ENCODE results near the gene EPX.
A peak's percentile ranks its signal among the peaks of the same experiment; 100 is the strongest.

The EPX gene

DNA sequence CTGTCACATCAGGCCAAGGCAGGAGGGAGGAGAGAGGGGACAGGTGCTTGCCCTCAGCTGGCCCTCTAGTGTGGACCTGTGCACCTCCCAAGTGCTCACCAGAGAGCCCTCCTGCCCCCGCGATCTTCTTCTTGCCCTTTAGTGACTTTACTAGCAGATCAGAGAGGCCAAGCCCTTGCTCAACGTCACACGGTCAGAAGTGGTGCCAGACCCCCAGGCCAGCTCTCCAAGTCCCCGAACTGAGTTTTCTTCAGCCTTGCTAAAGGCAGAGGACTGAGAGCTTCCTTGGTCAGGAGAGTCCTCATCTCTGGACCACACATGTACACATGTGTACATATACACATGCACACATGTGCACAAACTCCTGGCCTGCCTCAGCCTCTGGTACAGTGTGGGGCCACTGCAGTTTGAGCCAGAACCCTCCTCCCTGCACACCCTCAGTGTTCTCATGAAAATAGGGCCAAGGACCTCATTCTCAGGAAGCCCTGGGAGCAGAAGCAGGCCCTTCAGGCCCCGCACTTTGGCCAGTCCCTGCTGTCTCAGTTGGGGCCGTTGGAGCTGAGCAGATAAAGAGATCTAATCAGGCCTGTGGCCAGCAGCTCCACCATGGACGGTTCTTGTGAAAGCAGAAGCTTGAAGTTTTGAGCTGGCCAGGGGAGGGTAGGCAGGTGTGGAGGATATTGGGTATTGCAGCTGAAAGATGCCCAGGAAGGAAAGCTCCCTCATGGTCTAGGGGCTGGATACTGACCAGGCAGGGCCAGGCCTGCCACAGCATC, 7.4 kb upstream of the EPX start:
- no peak for DNase-seq (ENCODE audit: extremely low read depth in 1 of 2, low read depth in 1 of 2)

DNA sequence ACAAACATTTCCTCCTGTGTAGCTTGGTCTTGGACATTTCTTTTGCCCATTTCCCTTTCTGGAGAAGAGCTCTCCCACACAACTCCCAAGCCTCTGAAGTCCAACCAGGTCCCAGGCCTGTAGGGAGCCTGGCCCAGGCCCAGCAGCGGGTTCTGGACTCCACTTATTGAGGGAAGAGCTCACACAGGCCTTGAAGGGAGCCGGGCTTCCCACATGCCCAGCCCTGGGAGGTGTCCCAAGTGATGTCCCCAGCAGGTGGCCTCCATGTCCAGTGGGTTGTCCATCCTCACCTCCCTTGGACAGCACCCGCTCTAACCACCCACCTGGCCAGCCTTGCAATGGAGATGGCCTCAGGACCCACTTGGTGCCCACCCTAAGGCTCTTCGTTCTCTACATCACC, 5.9 kb upstream of the EPX start:
- no peak for DNase-seq (ENCODE audit: extremely low read depth in 1 of 2, low read depth in 1 of 2)

DNA sequence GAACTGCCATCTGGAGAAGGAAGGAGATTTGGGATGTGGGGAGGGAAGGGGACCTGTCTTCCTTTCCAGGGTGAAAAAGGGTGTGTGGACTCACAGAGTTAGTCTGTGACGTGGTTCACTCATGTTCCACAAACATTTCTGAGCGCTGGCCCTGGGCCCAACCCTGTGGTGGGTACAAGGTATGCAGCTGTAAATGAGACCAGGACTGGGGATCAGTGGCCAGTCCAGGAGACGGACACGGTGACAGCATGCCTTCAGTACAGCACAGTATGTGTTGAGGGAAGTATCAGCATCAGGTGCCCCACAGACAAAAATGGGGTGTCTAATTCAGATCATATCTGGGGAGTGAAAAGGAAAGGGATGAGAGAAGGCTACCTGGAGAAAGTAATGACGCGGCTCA, 5.5 kb upstream of the EPX start:
- DNase-seq (ENCODE audit: extremely low read depth in 1 of 2, low read depth in 1 of 2), result no peak

DNA sequence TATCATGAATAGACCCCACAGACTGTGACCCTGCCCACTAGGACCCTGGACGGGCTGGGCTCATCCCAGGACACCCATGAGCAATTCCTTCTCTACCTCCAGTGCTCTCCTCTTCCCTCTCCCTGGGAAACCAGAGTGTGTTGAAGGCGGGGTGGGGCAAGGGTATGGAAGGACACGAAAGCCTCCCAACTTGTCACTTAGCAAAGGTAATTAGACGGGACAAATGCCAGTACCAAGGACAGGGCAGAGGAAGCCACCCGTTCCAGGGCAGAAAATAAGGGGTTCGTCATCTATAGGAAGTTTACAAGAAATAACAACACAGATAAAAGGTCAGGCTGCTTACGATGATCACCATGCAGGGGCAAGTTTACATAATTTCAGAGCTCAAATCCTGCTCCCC, 4.9 kb upstream of the EPX start:
- DNase-seq (ENCODE audit: extremely low read depth in 1 of 2, low read depth in 1 of 2), result no peak

DNA sequence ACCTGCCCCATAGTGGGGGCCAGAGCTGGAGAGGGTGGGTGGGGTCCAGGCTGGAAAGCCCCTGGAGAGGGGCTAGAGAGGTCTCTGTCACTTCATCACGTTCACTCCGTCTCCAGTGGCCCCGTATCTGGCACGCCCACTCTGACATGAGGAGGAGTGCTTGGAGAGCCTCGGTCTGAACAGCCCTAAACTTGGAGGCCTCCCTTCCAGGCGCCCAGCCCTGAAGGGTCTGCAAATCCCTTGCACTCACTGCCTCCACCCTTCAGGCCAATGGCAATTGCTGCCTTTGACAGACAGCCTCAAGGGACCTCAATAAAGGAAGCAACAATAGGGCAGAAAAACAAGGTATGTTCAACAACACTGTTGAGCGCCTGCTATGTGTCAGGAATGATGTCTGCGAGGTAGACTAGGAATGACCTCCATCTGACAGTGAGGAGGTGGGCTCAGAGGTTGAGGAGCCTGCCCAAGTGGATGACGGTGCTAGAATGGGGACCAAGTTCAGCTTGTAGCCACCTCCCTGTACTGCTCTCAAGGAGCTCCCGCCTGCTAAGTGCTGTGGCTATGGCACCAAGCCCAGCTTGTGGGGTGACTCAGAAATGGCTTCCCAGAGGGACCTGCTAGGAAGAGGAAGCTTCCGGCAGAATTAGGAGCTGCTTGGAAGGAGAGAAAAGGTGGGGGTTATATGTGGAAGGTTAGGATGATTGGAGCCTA, 2.9 kb upstream of the EPX start:
- DNase-seq (ENCODE audit: extremely low read depth in 1 of 2, low read depth in 1 of 2), result no peak

DNA sequence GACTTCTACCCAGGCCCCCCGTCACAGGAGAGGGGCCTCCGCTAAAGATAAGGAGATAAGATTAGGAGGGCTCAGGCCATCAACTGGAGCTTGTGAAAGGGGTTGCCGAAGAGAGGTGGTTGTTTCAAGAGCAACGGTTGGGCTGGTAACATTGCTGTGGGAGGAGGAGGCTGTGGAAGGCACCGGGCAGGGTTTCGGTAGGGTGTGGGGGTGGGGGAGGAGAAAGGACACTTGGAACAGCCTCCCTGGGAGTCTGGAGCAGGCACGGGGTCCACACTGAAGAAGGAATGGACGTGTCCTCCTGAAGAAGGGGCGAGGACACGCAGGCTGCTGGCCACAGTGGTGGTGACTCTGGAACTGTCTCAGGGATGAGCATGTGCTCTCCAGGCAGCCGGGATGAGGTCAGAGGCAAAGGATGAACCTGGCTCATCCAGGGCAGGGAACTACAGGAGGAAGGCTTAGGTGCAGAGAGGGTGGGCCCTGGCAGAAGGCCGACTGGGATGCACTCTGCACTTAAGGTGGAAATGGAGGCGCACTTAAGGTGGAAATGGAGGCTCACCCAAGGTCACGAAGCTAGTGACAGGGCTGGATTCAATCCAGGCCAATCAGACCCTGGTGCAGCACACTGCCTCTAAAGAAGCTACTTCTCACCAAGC, 1.2 kb upstream of the EPX start:
- DNase-seq (ENCODE audit: extremely low read depth in 1 of 2, low read depth in 1 of 2), result no peak

DNA sequence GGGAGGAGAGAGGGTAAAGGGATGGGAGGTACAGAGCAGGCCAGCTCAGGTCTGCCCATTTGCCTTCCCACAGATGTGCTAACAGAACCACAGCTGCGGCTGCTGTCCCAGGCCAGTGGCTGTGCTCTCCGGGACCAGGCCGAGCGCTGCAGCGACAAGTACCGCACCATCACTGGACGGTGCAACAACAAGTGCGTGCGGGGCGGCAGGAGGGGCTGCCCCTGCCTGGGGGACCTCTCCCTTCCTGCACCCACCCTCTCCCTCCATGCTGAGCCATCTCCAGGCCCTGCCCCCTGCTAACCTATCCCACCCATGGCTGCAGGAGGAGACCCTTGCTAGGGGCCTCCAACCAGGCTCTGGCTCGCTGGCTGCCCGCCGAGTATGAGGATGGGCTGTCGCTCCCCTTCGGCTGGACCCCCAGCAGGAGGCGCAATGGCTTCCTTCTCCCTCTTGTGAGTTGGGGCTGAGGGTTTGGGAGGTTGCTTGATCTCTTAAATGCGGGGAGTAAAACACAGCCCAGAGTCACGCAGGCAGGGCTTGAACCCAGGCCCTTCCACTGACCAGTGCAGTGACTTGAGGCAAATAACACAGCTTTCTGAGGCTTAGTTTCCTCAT, 1.2 kb downstream of the EPX start:
- DNase-seq (ENCODE audit: extremely low read depth in 1 of 2, low read depth in 1 of 2), result no peak

DNA sequence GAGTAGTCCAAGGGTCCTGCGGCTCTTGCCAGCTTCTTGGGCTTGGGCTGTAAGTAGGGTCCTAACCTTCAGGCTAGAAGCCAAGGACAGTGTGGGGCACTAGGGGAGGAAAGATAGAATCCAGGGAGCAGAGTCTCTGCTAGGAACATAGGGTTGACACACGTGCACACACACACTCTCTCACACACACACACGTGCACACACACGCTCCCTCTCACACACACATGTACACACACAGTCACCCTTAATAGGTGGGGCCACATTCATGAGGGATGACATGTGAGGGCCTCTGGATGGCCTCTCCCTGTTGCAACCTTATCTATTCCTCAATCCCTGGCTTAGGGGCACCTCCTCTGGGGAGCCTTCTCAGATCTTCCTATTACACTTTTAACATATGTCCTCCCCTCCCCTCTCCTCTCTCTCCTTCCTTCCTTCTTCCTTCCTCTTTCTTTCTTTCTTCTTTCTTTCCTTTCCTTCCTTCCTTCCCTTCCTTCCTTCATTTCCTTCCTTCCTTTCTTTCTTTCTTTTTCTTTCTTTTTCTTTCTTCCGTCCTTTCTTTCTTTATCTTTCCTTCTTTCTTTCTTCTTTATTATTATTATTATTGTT, 3.1 kb downstream of the EPX start:
- no peak for DNase-seq (ENCODE audit: extremely low read depth in 1 of 2, low read depth in 1 of 2)

DNA sequence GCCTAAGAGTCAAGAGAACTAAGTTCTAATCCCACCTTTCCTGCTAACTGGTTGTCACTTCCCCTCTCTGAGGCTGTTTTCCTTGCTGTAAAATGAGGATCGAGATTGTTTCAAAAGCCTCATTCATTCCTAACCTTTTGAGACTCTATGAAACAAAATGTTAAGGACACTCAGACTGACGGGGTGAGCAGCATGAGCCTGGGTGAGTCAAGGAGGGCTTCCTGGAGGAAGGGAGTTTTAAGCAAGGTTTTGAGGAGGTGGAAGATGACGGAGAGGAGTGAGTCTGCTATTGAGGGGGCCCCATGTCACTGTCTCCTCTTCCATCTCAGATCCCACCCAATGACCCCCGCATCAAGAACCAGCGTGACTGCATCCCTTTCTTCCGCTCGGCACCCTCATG, 4.1 kb downstream of the EPX start:
- DNase-seq (ENCODE audit: extremely low read depth in 1 of 2, low read depth in 1 of 2), result no peak

DNA sequence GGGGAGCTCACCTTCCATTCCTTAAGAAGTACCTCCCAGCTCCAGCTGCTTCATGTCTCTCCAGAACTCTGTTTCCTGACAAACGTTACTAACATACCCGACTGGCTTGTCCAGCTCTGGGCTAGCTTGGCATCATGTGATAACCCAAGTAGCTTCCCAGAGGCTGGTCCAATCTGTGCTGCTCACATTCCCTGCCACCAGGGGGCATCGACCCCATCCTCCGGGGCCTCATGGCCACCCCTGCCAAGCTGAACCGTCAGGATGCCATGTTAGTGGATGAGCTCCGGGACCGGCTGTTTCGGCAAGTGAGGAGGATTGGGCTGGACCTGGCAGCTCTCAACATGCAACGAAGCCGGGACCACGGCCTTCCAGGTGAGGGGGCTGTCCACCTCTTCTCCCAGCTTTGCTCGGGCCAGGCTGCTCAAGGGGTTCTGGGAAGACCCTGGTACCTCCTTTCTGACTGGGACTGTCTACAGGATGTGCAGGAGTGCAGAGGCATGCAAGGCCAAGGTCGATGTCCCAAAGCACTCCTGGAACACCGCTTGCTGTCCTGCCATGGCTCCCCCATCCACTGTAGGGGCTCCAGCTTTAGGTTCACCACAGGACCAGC, 7.6 kb downstream of the EPX start:
- peak; percentile 4 to 37 for DNase-seq (ENCODE audit: extremely low read depth in 1 of 2, low read depth in 1 of 2)

DNA sequence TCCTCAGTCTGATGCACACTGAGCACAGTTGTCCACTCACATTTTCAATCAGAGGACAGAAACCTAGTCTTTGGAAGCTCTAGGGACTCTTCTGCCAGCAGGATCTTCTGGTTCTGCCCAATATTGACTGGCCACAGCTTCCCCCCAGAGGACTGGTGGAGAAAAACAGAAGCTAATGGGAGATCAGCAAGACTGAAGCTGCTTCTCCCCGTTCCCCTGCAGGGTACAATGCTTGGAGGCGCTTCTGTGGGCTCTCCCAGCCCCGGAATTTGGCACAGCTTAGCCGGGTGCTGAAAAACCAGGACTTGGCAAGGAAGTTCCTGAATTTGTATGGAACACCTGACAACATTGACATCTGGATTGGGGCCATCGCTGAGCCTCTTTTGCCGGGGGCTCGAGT, 10.3 kb downstream of the EPX start:
- no peak for DNase-seq (ENCODE audit: extremely low read depth in 1 of 2, low read depth in 1 of 2)

DNA sequence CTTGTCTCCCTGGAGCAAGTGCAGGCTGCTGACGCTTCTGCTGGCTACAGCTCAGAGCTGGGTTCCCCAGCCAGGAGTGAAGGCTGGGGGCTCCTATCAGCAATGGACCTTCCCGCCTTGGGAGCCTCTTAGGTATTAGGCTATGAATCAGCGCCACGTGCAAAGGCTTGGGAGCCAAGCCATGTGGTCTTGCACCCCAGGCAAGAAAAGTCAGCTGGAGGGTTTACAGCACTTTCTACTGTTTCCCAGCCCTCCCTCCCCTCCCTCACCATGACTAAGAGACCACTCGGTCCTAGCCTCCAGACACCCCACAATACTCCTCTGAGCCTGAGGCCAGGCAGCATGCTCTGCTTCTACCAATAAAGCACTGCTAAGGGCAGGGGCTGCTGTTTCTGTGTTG, 12.3 kb downstream of the EPX start:
- DNase-seq (ENCODE audit: extremely low read depth in 1 of 2, low read depth in 1 of 2), result no peak

DNA sequence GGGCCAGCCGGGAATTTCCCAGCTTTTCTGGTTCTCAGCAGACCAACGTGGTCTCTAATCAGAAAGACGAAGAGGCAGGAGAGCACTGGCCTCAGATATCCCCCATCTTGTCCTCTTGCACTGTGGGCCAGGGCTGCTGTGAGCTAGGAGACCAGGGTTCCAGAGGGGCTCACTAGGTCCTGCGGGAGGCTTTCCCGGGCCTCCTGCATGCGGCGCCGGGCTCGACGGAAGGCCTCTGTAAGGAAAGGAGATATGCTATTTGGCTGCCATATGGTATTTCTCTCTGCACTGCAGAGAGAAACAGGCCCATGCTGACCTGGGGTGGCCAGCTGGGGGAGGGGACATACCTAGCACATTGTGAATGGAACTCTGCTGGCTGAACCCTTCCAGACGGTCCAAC, 13.4 kb downstream of the EPX start:
- DNase-seq (ENCODE audit: extremely low read depth in 1 of 2, low read depth in 1 of 2), result no peak

DNA sequence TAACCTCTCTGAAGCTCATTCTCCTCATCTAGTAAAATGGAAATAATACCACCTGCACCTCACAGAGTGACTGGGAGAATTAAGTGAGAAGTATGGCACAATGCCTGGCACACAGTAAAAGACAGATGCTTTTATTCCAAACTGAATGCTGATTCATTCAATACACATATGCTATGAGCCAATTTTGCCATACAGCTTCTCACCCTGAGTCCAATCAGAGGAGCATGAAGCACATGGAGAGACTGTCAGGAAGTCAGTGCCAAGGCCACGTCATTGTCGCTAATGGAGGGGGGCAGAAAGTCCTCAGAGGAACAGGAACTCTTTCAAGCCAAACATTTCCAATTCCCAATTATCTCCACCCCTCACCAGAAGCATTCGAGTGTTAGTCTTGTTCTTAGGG, 14.9 kb downstream of the EPX start:
- DNase-seq (ENCODE audit: extremely low read depth in 1 of 2, low read depth in 1 of 2), result no peak

DNA sequence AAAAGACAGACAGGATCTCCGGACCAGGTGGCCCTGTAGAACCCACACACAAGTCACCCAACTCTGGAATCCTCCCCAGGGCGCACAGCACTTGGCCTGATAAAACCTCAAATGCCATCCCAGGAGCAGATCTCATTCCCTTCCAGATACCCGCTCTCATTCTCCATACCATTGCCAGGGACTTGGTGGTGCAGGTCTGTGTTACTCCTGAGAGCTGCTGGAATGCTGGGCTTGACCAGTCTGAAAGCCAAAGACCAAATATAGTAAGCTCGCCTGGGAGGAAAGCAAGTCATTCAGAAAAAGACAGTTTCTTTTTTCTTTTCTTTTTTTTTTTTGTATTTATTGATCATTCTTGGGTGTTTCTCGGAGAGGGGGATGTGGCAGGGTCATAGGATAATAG, 15.8 kb downstream of the EPX start:
- DNase-seq (ENCODE audit: extremely low read depth in 1 of 2, low read depth in 1 of 2), result no peak

DNA sequence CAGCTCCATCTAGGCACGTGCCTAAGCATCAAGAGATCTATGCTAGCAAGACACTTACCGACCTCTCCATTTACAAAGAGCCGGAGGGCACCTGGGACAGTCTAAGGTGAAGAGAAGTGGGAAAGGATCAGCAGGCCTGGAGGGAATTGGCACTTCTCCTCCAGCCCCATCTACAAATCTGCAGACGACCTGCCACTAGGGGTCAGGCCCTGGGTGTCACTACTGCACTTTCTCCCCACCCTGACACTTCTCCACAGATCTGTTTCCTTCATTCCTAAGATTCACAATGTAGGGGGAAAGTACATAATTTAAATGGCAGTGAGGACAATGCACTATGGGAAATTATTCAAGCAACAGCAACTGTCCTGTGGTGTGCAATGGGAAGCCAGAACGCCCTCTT, 18.4 kb downstream of the EPX start:
- DNase-seq (ENCODE audit: extremely low read depth in 1 of 2, low read depth in 1 of 2), result no peak

DNA sequence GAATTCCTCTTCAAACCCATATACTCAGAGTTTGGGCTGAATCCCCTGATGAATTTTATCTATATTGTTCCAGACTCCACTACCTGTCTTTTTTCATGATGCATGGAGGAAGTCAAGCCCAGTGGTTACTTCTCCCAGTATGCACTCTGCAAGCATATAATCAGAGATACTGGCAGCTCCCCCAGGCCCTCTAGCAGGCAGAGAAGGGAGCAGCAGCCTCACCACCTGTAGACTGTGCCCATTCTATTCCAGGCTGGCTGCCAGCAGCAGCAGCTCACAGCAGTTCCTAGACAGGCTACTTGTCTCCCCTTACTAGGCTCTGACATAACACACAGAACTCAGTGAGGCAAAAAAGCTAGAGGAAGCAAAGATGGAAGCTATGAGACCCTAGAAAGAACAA, 23.2 kb downstream of the EPX start:
- no peak for DNase-seq (ENCODE audit: extremely low read depth in 1 of 2, low read depth in 1 of 2)

DNA sequence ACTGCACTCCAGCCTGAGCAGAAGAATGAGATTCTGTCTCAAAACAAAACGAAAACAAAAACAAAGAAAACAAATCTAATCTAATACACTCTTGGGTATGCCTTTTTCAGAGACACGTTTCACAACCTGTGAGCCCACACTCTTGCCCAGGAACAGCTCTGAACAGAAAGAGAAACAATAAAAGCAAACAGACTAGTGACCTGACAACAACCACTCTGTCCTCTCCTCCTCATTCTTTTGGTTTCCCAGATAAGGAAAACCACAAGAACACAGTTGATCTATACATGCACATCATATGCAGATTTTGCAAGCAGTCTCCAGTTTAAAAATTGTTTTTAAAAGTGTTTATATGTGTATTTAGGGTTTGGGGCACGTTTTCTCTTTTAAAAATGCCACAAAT, 25.2 kb downstream of the EPX start:
- DNase-seq (ENCODE audit: extremely low read depth in 1 of 2, low read depth in 1 of 2), result no peak

DNA sequence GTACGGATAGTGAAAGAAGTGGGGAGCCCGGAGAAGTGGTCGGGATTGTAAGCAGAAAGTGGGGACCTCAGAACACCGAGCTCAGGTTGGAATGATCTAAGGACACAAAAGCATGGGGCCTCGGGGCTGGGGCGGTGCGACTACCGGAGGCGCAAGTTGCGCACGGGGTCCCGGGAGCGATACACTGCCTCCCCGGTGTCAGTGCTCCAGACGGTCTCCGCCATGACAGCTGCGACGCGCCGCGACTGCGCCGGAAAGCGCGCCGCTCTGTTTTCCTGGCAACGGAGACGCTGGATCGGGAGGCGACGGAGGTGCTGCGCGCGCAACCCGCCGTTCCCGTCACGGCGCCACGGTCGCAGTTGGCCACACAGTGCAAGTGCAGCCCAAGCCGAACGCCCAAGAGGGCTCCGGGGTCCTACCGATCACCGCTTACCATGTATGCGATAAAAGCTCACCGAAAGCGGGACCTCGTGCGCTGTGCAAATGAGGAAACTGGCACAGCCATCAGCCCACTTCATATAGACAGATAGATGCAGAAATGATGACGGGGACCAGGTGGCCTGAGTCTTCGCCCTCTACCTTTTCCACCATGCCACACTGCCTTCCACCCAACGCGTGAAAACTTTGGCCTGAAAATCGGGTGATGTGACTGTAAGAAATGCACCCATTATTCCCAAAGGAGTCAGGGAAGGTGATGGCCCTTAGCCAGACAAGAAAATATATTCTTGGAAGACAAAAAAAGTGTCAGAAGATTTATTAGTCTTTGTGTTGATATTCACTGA, 26.7 kb downstream of the EPX start, which contains the start of gene MKS1:
Gene MKS1 (minus strand): TSS at position 249 of the 782 bp plus-strand sequence. CDS start 25 bp downstream, at position 224.
- DNase-seq (ENCODE audit: extremely low read depth in 1 of 2, low read depth in 1 of 2), result peak; percentile 83 to 92

DNA sequence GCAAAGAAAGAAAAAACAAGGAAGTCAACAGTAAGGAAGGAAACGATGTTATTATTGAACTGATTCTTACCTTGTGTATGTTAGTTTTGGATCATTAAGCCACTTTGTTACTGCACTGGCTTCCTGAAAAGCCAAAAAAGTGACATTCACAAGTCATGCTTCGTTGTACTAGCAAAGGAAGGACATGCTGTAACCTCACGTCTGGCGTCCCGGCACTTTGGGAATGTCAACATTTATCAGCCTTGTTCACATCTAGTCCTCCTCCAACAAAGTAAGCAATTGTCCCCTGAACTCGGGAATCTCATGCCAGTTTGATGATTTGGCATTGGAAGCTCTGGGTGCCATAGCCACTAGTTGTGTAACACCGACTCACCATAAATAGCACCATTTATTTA, 27.3 kb downstream of the EPX start:
- DNase-seq (ENCODE audit: extremely low read depth in 1 of 2, low read depth in 1 of 2), result no peak

All from activated CD8-positive, alpha-beta memory T cell treated with anti-CD3 and anti-CD28 coated beads for 1 hour (primary cell).